T-helper 22 cell (primary cell): ENCODE data around the gene GPALPP1.
"Not testable (repeated sequence)": the region's sequence is repeated elsewhere in the genome, so short reads cannot be mapped to it uniquely, and the experiment has no call there.

Experiments
- DNase-seq: peaks from one replicate; pipeline ENCODE4 v3.0.0-alpha.2; 2020; ENCODE audit warnings: low read depth

The GPALPP1 gene

DNA sequence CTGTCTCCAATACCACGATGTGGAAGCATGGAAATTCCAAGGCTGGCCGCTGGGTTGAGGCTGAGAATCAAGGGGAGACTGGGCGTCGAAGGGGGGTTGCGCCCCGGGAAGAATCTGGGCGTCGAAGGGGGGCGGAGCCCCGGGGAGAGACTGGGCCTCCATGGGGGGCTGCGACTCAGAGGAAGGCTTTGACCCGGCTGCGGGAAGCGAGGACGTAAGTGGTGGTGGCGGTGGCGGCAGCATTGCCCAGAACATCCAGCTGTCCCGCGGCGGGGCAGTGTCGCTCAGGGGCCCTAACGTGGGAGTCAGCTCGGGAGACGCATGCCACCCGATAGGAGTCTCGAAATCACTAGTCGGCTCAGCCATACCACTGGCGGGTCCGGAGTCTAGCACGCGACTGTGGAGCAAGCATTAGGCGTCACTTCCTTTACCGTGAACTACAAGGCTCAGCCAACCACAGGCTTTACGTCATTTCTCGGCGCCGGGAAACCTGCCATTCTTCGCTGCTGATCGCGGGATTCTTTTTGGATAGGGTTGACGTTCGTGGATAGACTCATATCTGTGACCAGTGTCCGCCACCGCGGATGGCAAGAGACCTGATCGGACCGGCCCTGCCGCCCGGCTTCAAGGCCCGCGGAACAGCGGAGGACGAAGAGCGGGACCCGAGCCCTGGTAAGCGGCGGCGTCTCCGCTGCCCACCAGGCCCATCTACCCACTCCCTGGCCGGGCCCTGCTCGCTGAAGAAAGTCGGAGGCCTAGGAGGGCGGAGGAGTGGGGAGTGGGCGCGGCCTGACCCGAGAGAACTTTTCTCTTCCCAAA lies at the start of gene GPALPP1, which contains the start of gene NUFIP1:
Gene GPALPP1 (plus strand): TSS at position 468 of the 819 bp plus-strand sequence. CDS start 117 bp downstream, at position 585.
Gene NUFIP1 (minus strand): TSS at position 401 of the 819 bp plus-strand sequence. CDS start 35 bp downstream, at position 366.
- DNase-seq = peak; percentile 85

DNA sequence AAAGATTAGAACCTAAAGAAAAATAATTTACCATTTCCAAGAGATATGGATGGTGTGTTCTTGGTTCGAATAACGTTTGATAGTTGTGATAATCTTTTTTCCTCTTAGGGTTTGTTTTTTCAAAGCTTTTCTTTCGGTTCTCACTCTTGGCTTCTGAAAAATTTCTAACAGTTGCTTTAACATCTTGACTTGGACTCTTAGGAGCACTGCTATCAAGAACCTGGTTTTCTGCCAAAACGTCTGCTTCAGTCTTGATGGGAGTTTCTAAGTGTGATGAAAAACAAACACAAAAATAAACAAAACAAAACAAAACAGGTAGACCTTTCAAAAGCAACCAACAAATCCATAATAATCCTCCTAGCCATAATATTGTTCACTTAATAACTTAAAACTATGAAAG lies 45.9 kb upstream of the GPALPP1 start:
- not testable (repeated sequence) for DNase-seq

DNA sequence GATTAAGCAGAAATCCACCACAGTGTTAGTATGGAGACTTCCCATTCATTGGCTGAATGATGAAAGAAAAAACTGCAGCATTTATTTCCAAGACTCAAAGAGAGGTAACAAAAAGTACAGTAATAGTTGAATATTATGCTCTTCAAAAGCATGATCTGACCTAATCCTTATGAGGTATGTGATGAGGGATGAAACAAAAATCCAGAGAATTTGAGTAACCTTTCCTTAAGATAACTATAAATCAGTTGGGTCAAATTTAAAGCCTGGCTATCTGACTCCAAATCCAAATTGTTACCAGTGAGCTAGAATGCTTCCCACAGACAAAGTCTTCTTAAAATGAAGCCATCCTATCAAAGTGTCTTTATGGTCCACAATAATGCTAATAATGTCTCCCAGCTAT lies 38.2 kb upstream of the GPALPP1 start:
- no peak for DNase-seq

GRCh38 chr13:44952671-44953070 lies 36.7 kb upstream of the GPALPP1 start:
- DNase-seq = no peak

- DNase-seq = no peak
Measured at GRCh38 chr13:44954224-44954623, 35.1 kb upstream of the GPALPP1 start.

- no peak for DNase-seq
Measured at GRCh38 chr13:44955406-44955805, 33.9 kb upstream of the GPALPP1 start.

DNA sequence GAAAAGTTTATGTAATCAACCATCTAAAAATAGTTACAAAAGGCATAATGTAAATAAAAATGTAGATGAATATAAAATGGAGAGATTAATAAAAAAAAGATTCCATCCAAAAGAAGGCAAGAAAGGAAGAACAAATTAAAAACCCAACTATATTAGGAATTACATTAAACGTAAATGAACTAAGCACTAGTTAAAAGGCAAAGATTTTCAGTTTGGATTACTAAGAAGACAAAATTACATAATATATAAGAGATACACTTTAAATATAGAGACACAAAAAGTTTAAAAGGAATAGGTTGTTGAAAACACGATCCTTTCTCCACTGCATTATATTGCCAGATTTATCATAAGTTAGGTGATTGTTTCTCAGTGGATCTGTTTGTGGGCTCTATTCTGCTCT lies 27.3 kb upstream of the GPALPP1 start:
- DNase-seq = no peak

GRCh38 chr13:44967704-44968433 lies 21.5 kb upstream of the GPALPP1 start:
- no peak for DNase-seq

DNA sequence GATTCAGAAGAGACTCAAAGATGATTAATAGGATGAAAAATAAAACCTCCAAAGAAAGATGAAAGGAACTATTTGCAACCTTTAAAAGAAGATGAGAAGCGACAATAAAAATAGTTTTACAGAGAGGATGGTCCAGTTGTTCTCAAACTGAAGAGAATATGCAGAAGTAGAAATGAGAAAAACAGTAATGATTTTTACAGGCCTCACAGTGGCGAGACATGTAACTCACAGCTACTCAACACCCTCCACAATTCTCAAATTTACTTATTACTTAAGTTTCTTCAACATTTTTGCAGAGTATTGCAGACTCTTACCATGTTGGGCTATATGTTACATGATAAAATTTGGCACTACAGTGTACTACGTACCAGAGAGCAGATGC lies 20.9 kb upstream of the GPALPP1 start:
- no peak for DNase-seq

- no peak for DNase-seq
Measured at GRCh38 chr13:44969551-44970484, 19.5 kb upstream of the GPALPP1 start.

DNA sequence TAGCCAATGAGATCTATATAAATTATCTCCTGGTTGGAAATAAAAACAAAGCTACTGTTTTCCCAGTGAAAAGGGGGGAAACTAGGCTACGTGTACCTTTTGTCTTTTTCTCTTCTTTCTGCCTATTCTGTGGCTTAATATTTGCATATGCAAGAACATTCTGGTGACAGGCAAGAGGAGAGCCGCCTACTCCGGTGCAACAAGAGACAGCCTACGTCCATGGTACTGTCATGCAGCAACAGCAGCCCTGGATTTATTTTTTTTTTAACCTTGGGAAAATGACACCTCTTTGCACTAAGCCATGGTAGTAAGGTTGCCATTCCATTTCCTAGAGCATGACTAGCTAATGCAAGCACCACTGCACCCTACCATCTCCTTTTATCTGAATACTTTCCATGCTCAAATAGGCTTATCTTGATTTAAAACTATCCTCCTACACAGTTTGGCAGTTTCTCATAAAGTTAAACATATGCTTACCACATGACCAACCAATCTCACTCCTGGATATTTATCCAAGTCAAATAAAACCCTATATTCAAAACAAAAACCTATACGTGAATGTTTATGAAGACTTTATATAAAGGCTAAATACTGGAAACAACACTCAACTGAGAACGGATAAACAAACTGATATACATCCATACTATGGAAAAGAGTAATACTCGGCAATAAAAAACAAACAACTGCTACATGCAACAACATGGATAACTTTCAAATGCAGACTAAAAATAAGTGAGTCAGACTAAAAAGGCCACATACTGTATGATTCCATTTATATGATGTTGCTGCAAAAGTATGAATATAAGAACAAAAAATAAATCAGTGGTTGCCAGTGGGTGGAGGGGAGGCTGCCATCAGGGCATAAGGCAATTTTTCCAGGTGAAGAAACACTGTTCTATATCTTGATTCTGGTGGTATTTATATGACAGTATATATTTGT lies 17.4 kb upstream of the GPALPP1 start:
- DNase-seq = no peak

- no peak for DNase-seq
Measured at GRCh38 chr13:44972956-44973581, 16.3 kb upstream of the GPALPP1 start.

GRCh38 chr13:44974056-44974793 lies 15.1 kb upstream of the GPALPP1 start:
- DNase-seq = no peak

GRCh38 chr13:44976196-44976595 lies 13.1 kb upstream of the GPALPP1 start:
- no peak for DNase-seq

GRCh38 chr13:44976949-44977583 lies 12.3 kb upstream of the GPALPP1 start:
- no peak for DNase-seq

- no peak for DNase-seq
Measured at GRCh38 chr13:44978328-44978727, 11.0 kb upstream of the GPALPP1 start.

GRCh38 chr13:44989941-44990340 lies 603 bp downstream of the GPALPP1 start:
- DNase-seq = no peak

- no peak for DNase-seq
Measured at GRCh38 chr13:45003417-45003816, 14.1 kb downstream of the GPALPP1 start.

- DNase-seq = no peak
Measured at GRCh38 chr13:45004096-45004495, 14.8 kb downstream of the GPALPP1 start.
